ENCODE results near the gene NDFIP2.

Gene NDFIP2

DNA sequence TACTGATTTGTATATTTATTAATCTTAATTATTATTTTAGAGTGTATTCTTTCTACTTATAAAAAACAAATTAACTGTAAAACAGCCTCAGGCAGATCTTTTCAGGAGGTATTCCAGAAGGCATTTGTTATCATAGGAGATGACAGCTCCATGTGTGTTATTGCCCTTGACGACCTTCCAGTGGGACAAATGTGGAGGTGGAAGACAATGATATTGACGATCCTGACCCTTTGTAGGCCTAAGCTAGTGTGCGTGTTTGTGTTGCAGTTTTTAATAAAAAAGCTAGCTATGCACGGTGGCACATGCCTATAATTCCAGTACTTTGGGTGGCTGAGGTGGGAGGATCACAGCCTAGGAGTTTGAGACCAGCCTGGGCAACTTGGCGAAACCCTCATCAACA is 46.7 kb downstream of the NDFIP2 start:
- peaks cover 12% of the 10 kb centered on the region; the same call in 1 of the 2 replicates for H3K4me1 ChIP-seq (ENCODE audit: insufficient read depth, low read length)
- H3K9ac ChIP-seq (ENCODE audit: low read depth, low read length): no peak overlapping the region
- no peaks in the 10 kb centered on the region for H3K9me3 ChIP-seq (ENCODE audit: insufficient read depth, low read depth, low read length)
- peaks cover 3% of the 10 kb centered on the region; the same call in 1 of the 2 replicates for H3K36me3 ChIP-seq (ENCODE audit: insufficient read depth, low read depth, low read length)
- no peaks in the 10 kb centered on the region for H3K27me3 ChIP-seq (ENCODE audit: insufficient read depth, low read length)
- H3K27ac ChIP-seq (ENCODE audit: low read length): no peak overlapping the region
- no peak overlapping the region for H3K4me3 ChIP-seq (ENCODE audit: low read length)

DNA sequence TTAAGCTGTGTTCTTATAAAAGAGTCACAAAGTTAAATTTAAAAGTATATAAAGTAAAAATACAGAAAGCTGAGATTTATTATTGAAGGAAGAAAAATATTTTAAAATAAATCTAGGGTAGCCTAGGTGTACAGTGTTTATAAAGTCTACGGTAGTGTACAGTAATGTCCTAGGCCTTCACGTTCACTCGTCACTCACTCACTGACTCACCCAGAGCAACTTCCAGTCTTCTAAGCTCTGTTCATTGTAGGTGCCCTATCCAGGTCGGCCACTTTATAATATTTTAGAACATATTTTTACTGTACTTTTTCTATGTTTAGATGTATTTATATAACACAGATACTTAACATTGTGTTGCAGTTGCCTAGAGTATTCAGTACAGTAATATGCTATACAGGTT is 47.4 kb downstream of the NDFIP2 start:
- H3K27ac ChIP-seq (ENCODE audit: low read length): no peak overlapping the region
- H3K4me1 ChIP-seq (ENCODE audit: insufficient read depth, low read length): peaks cover 12% of the 10 kb centered on the region; the same call in 1 of the 2 replicates
- H3K9me3 ChIP-seq (ENCODE audit: insufficient read depth, low read depth, low read length): no peaks in the 10 kb centered on the region
- no peaks in the 10 kb centered on the region for H3K27me3 ChIP-seq (ENCODE audit: insufficient read depth, low read length)
- no peak overlapping the region for H3K9ac ChIP-seq (ENCODE audit: low read depth, low read length)
- H3K36me3 ChIP-seq (ENCODE audit: insufficient read depth, low read depth, low read length): no peaks in the 10 kb centered on the region
- H3K4me3 ChIP-seq (ENCODE audit: low read length): no peak overlapping the region

DNA sequence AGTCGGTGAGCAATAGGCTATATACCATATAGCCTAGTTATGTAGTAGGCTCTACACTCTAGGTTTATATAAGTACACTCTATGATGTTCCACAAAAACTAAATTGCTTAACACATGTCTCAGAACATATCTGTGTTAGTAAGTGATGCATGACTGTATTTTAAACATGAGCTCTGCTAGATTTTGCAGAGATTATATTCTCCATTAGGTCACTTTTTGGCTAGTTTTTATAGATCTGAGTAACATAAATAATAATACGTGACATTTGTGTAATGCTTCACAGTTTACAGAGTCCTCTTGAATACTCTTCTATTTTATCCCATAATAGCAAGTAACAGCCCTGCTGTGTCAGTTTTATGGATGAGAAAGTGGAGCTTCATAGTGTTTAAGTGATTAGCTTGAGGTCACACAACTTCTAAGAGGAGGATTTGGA is 47.8 kb downstream of the NDFIP2 start:
- no peak overlapping the region for H3K27ac ChIP-seq (ENCODE audit: low read length)
- no peaks in the 10 kb centered on the region for H3K36me3 ChIP-seq (ENCODE audit: insufficient read depth, low read depth, low read length)
- peaks cover 12% of the 10 kb centered on the region; the same call in 1 of the 2 replicates for H3K4me1 ChIP-seq (ENCODE audit: insufficient read depth, low read length)
- no peak overlapping the region for H3K9ac ChIP-seq (ENCODE audit: low read depth, low read length)
- no peak overlapping the region for H3K4me3 ChIP-seq (ENCODE audit: low read length)
- no peaks in the 10 kb centered on the region for H3K27me3 ChIP-seq (ENCODE audit: insufficient read depth, low read length)
- no peaks in the 10 kb centered on the region for H3K9me3 ChIP-seq (ENCODE audit: insufficient read depth, low read depth, low read length)

DNA sequence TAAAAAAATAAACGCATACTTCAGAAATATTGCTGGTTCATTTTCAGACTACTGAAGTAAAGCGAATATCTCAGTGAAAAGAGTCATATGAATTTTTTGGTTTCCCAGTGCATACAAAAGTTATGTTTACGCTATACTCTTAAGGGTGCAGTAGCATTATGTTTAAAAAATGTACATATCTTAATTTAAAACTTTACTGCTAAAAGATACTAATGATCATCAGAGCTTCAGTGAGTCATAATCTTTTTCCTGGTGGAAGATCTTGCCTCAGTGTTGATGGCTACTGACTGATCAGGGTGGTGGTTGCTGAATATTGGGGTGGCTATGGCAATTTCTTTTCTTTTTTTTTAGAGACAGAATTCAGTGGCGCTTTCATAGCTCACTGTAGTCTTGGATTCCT is 48.9 kb downstream of the NDFIP2 start:
- H3K27ac ChIP-seq (ENCODE audit: low read length): no peak overlapping the region
- peaks cover 18% of the 10 kb centered on the region; the same call in 1 of the 2 replicates for H3K4me1 ChIP-seq (ENCODE audit: insufficient read depth, low read length)
- no peaks in the 10 kb centered on the region for H3K9me3 ChIP-seq (ENCODE audit: insufficient read depth, low read depth, low read length)
- no peaks in the 10 kb centered on the region for H3K36me3 ChIP-seq (ENCODE audit: insufficient read depth, low read depth, low read length)
- no peaks in the 10 kb centered on the region for H3K27me3 ChIP-seq (ENCODE audit: insufficient read depth, low read length)
- H3K9ac ChIP-seq (ENCODE audit: low read depth, low read length): no peak overlapping the region
- H3K4me3 ChIP-seq (ENCODE audit: low read length): no peak overlapping the region

DNA sequence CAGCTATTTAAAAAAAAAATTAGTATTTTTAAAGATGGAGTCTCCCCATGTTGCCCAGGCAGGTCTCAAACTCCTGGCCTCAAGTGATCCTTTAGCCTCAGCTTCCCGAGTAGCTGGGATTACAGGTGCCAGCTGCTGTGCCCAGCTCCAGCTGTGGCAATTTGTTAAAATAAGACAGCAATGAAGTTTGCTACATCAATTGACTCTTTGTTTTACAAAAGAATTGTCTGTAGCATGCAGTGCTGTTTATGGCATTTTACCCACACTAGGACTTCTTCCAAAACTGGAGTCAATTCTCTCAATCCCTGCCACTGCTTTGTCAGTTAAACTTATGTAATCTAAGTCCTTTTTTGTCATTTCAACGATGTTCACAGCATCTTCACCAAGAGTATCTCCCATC is 49.3 kb downstream of the NDFIP2 start:
- H3K4me1 ChIP-seq (ENCODE audit: insufficient read depth, low read length): peaks cover 21% of the 10 kb centered on the region; the same call in 1 of the 2 replicates
- H3K36me3 ChIP-seq (ENCODE audit: insufficient read depth, low read depth, low read length): no peaks in the 10 kb centered on the region
- H3K9me3 ChIP-seq (ENCODE audit: insufficient read depth, low read depth, low read length): no peaks in the 10 kb centered on the region
- no peak overlapping the region for H3K27ac ChIP-seq (ENCODE audit: low read length)
- no peak overlapping the region for H3K4me3 ChIP-seq (ENCODE audit: low read length)
- H3K27me3 ChIP-seq (ENCODE audit: insufficient read depth, low read length): no peaks in the 10 kb centered on the region
- no peak overlapping the region for H3K9ac ChIP-seq (ENCODE audit: low read depth, low read length)

DNA sequence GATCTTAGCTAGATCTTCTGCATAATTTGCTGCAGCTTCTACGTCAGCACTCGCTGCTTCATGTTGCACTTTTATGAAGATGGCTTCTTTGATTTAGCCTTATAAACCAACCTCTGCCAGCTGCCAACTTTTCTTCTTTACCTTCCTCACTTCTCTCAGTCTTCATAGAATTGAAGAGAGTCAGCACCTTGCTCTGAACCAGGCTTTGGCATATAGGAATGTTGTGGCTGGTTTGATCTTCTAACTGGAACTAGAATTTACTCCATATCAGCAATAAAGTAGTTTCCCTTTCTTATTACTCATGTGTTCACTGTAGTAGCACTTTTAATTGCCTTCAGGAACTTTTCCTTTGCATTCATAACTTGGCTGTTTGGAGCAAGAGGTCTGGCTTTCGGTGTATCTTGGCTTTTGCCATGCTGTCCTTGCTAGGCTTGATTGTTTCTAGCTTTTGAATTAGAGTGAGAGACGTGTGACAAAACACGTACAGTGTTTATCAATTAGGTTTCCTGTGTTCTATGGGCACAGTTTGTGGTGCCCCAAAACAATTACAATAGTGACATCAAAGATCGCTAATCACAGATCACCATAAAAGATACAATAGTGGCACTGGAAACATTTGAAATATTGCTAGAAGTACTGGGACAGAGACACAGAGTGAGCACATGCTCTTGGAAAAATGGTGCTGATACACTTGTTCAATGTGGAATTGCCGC is 50.7 kb downstream of the NDFIP2 start:
- Histone ChIP-seq H3K9me3 (ENCODE audit: insufficient read depth, low read depth, low read length) (no peaks in the 10 kb centered on the region), H3K9ac (ENCODE audit: low read depth, low read length) (no peak overlapping the region), H3K4me1 (ENCODE audit: insufficient read depth, low read length) (peaks cover 34% of the 10 kb centered on the region), H3K4me3 (ENCODE audit: low read length) (no peak overlapping the region), H3K27me3 (ENCODE audit: insufficient read depth, low read length) (no peaks in the 10 kb centered on the region), H3K36me3 (ENCODE audit: insufficient read depth, low read depth, low read length) (no peaks in the 10 kb centered on the region), H3K27ac (ENCODE audit: low read length) (no peak overlapping the region)

DNA sequence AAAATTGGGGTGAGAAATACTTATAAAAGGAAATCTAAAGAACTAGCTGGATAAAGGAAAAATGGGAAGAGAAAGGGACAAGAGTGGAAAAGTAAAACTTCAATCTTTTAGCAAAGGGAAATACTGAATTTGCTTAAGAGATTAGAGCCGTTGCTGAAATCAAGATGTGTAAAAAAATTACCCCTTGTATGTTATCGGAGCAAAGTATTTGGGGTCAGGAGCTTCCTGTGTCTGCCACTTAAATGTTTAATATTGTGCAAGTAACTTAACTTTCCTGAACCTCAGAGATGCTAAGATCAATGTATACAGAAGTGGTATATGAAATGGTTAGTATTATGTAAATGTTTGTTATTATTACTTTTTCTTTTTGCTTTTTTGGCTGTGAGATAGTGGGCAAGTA is 51.6 kb downstream of the NDFIP2 start:
- Histone ChIP-seq H3K4me1 (ENCODE audit: insufficient read depth, low read length) (peaks cover 35% of the 10 kb centered on the region), H3K9me3 (ENCODE audit: insufficient read depth, low read depth, low read length) (no peaks in the 10 kb centered on the region), H3K27me3 (ENCODE audit: insufficient read depth, low read length) (no peaks in the 10 kb centered on the region), H3K36me3 (ENCODE audit: insufficient read depth, low read depth, low read length) (no peaks in the 10 kb centered on the region), H3K9ac (ENCODE audit: low read depth, low read length) (no peak overlapping the region), H3K4me3 (ENCODE audit: low read length) (no peak overlapping the region), H3K27ac (ENCODE audit: low read length) (no peak overlapping the region)

DNA sequence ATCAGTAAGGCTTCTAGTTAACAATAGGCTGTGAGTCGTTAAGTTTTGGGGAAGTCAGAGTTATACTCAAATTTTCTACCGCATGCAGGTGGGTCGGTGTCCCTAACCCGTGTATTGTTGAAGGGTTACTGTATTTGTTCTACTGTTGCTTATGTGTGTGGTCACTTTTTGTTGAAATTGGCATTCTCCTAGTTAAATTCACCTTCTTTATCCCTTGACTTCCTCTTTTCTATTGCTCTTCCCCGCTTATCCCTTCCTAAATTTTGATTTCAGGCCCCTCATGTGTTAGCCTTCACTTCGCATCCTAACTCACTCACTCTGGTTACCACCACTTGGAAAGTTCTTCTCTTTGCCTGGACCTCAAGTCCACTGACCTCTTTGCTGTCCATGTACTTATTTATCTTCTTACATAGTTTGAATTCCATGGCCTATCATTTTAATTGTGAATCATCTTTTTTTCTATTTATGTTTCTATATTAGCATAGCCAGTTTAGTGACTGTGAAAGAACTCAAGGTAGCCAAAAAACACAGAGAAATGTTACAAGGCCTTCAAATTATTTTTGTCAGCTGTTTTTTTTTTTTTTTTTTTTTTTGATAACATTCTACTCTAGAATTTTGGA is 52.9 kb downstream of the NDFIP2 start:
- H3K27ac ChIP-seq (ENCODE audit: low read length): no peak overlapping the region
- no peaks in the 10 kb centered on the region for H3K27me3 ChIP-seq (ENCODE audit: insufficient read depth, low read length)
- H3K4me1 ChIP-seq (ENCODE audit: insufficient read depth, low read length): peaks cover 35% of the 10 kb centered on the region
- H3K9ac ChIP-seq (ENCODE audit: low read depth, low read length): no peak overlapping the region
- H3K36me3 ChIP-seq (ENCODE audit: insufficient read depth, low read depth, low read length): no peaks in the 10 kb centered on the region
- no peak overlapping the region for H3K4me3 ChIP-seq (ENCODE audit: low read length)
- no peaks in the 10 kb centered on the region for H3K9me3 ChIP-seq (ENCODE audit: insufficient read depth, low read depth, low read length)

DNA sequence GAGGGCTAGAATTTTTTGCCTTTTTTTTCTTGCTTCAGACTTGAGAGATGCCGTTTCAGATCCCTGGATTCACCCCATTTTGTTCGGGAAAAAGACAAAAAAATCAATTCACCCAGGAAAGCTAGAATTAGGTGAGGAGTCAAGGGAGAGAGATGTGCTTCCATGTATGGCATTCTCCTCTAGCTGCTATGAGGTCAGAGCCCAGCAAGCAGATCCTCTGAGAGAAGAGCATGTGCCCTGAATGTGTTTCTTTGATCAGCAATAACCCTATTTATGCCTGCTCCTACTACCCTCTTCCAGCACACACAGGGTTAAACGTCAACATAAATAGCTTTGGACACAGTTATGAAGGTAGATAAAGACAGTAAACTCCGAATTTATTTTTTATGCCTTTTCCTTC is 53.6 kb downstream of the NDFIP2 start:
- Histone ChIP-seq H3K36me3 (ENCODE audit: insufficient read depth, low read depth, low read length) (no peaks in the 10 kb centered on the region), H3K4me1 (ENCODE audit: insufficient read depth, low read length) (peaks cover 33% of the 10 kb centered on the region), H3K9ac (ENCODE audit: low read depth, low read length) (no peak overlapping the region), H3K27me3 (ENCODE audit: insufficient read depth, low read length) (no peaks in the 10 kb centered on the region), H3K9me3 (ENCODE audit: insufficient read depth, low read depth, low read length) (no peaks in the 10 kb centered on the region), H3K27ac (ENCODE audit: low read length) (no peak overlapping the region), H3K4me3 (ENCODE audit: low read length) (no peak overlapping the region)

DNA sequence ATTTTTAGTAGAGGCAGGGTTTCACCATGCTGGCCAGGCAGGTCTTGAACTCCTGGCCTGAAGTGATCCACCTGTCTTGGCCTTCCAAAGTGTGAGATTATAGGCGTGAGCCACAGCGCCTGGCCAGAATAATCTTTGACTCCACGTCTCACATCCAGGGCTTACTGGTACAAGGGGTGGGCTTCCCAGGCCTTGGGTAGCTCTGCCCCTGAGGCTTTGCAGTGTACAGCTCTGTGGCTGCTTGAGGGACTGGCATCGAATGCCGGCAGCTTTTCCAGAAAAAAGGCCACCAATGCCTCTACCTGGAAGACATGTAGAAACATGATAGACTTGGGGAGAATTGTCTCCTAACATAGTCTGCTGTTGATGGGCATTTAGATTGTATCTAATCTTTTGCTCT is 57.8 kb downstream of the NDFIP2 start:
- Histone ChIP-seq H3K4me3 (ENCODE audit: low read length) (no peak overlapping the region), H3K9ac (ENCODE audit: low read depth, low read length) (no peak overlapping the region), H3K27me3 (ENCODE audit: insufficient read depth, low read length) (no peaks in the 10 kb centered on the region), H3K9me3 (ENCODE audit: insufficient read depth, low read depth, low read length) (no peaks in the 10 kb centered on the region), H3K4me1 (ENCODE audit: insufficient read depth, low read length) (peaks cover 23% of the 10 kb centered on the region), H3K36me3 (ENCODE audit: insufficient read depth, low read depth, low read length) (no peaks in the 10 kb centered on the region), H3K27ac (ENCODE audit: low read length) (no peak overlapping the region)

DNA sequence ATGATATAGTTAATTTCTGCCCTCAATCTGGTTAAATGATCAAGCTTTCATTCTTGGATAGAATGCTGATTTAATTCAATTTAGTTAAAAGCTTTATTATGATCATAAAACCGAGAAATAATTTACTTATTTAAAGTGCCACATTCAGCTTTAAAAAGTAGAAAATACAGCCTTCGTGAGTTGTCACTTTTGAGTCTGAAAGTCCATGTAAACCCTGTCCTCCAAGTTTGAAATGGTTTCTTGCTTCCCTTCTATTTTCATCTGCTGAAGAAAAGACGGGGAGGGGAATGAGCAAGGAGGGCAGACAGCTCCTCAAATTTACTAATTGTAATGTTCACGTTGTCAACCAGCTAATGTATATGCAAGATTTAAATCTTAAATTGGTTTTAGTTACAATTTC is 59.5 kb downstream of the NDFIP2 start:
- no peak overlapping the region for H3K9ac ChIP-seq (ENCODE audit: low read depth, low read length)
- H3K9me3 ChIP-seq (ENCODE audit: insufficient read depth, low read depth, low read length): no peaks in the 10 kb centered on the region
- H3K4me1 ChIP-seq (ENCODE audit: insufficient read depth, low read length): peaks cover 12% of the 10 kb centered on the region
- H3K36me3 ChIP-seq (ENCODE audit: insufficient read depth, low read depth, low read length): no peaks in the 10 kb centered on the region
- H3K27me3 ChIP-seq (ENCODE audit: insufficient read depth, low read length): no peaks in the 10 kb centered on the region
- H3K4me3 ChIP-seq (ENCODE audit: low read length): no peak overlapping the region
- H3K27ac ChIP-seq (ENCODE audit: low read length): no peak overlapping the region

DNA sequence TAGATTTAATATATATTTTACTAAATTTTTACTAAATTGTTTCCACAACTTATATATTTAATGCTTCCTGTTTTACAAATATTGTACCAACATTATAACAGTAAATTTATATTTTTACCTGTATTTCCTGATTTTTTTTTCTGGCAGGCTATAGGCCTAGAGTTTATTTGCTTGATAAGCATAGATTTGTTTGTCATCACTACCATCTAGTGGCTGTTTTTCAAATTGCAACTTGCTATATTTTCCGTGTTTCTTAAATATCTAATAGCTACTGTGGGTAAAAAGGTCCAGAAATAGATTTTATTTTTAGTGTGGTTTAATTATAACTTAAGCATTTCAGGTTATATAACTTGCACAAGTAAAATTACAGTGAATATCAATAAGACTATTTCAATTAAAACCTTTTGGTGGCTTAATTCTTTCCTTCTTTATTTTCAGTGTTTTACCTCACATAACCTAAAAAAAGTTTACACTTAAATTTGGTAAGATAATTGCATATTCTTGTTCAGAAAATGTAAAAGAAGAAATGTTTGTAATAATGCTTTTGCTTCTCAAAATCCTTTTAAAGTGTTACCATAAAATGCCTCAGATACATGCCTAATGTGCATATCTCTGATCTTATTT is 60.6 kb downstream of the NDFIP2 start:
- Histone ChIP-seq H3K36me3 (ENCODE audit: insufficient read depth, low read depth, low read length) (no peaks in the 10 kb centered on the region), H3K27ac (ENCODE audit: low read length) (no peak overlapping the region), H3K9me3 (ENCODE audit: insufficient read depth, low read depth, low read length) (no peaks in the 10 kb centered on the region), H3K4me3 (ENCODE audit: low read length) (no peak overlapping the region), H3K27me3 (ENCODE audit: insufficient read depth, low read length) (no peaks in the 10 kb centered on the region), H3K4me1 (ENCODE audit: insufficient read depth, low read length) (peaks cover 3% of the 10 kb centered on the region; the same call in 1 of the 2 replicates), H3K9ac (ENCODE audit: low read depth, low read length) (no peak overlapping the region)
